GM15510 (cell line): ENCODE results near the gene EXOC2.

Experiments used
- POLR2A ChIP-seq: IDR thresholded peaks from 3 replicates; pipeline ENCODE4 v1.6.1; 2011; ENCODE audit warnings: borderline replicate concordance; ENCODE audit not compliant: insufficient read length; ENCODE audit errors: extremely low read depth

Gene EXOC2

GRCh38 chr6:518218-518617, 174.7 kb downstream of the EXOC2 start:
- no peak for TF ChIP-seq POLR2A

GRCh38 chr6:516213-516612, 176.7 kb downstream of the EXOC2 start:
- no peak for TF ChIP-seq POLR2A

GRCh38 chr6:515267-515666, 177.7 kb downstream of the EXOC2 start:
- no peak for TF ChIP-seq POLR2A

- TF ChIP-seq POLR2A = no peak
These were observed 178.5 kb downstream of the EXOC2 start for GRCh38 chr6:514396-514978.

GRCh38 chr6:513961-514360, 179.0 kb downstream of the EXOC2 start:
- no peak for TF ChIP-seq POLR2A

GRCh38 chr6:513058-513457, 179.9 kb downstream of the EXOC2 start:
- TF ChIP-seq POLR2A = no peak

GRCh38 chr6:511488-512137, 181.3 kb downstream of the EXOC2 start:
- TF ChIP-seq POLR2A = no peak

GRCh38 chr6:509676-510075, 183.3 kb downstream of the EXOC2 start:
- TF ChIP-seq POLR2A = no peak

- TF ChIP-seq POLR2A = no peak
These were observed 184.3 kb downstream of the EXOC2 start for GRCh38 chr6:508614-509013.

GRCh38 chr6:508006-508405, 184.9 kb downstream of the EXOC2 start:
- TF ChIP-seq POLR2A = no peak

GRCh38 chr6:506920-507622, 185.9 kb downstream of the EXOC2 start:
- no peak for TF ChIP-seq POLR2A

- no peak for TF ChIP-seq POLR2A
These were observed 186.4 kb downstream of the EXOC2 start for GRCh38 chr6:506508-506907.

- no peak for TF ChIP-seq POLR2A
These were observed 187.6 kb downstream of the EXOC2 start for GRCh38 chr6:505374-505773.

- no peak for TF ChIP-seq POLR2A
These were observed 188.4 kb downstream of the EXOC2 start for GRCh38 chr6:504446-504980.

GRCh38 chr6:503610-504362, 189.2 kb downstream of the EXOC2 start:
- TF ChIP-seq POLR2A = no peak
